ENCODE measurements around the gene FBN1.

The FBN1 gene

DNA sequence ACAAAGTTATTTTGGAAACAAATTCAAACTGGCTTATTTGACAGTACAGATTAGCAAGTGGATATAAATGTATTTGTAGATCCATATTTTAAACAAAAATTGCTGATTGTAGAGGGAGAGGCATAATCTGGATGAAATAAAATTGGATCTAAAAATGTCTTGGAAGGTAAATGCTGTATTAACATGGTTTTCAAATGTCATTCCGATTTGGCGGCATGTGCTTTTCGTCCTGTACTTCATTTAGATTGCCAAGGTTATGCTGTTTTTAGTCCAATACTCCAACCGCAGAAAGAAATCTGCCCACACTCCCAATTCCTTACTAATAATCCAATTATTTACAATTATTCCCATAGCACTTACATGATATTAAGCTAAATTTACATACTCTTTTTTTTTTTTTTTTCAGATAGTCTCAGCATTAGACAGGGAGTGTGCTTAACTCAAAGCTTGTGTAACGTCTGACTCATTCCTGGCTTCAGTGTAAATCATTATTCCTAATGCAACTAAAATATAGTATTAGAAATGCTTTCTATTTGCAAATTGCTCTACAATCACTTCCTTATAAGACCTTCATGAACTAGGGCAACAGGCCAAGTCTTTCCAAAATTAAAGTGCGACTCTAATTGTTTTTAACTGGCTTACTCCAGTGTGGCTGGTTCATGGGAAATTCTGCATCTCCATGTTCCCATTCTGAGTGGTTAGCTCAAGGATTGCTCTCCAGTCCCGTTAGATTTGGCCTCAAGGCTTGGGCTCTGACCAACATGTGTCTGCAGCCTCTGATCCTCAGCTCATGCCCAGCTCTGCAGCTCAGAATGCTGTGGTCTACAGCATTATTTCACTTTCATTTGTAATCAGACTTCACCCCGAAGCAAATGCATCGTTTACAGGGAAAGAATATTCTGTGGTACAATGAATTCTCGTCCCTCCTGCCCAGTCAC lies 103.9 kb downstream of the FBN1 start:
- Histone ChIP-seq H4K8ac (ENCODE audit: low read depth, low read length) (no peak overlapping the region), H2BK5ac (ENCODE audit: low read length) (no peak overlapping the region), H2BK15ac (ENCODE audit: low read length) (no peak overlapping the region), H3K27me3 (ENCODE audit: control insufficient read depth in 3 of 3, insufficient read depth in 3 of 3, low read depth in 1 of 3, low read length in 3 of 3) (no peaks in the 10 kb centered on the region), H3K27ac (replicated peaks; ENCODE audit: low read length) (no peak overlapping the region), H3K9me3 (replicated peaks in 1 of 2; ENCODE audit: control insufficient read depth in 2 of 2, insufficient read depth in 1 of 2, low read depth in 1 of 2, low read length in 2 of 2) (no peaks in the 10 kb centered on the region), H3K36me3 (replicated peaks in 1 of 2; ENCODE audit: control insufficient read depth in 2 of 2, insufficient read depth in 2 of 2, low read length in 2 of 2) (no peaks in the 10 kb centered on the region), H3K9ac (ENCODE audit: low read depth, low read length, poor library complexity) (no peak overlapping the region), H2BK120ac (ENCODE audit: low read depth, low read length) (no peak overlapping the region), H2BK12ac (ENCODE audit: low read length) (no peak overlapping the region), H3K14ac (ENCODE audit: low read length) (no peak overlapping the region), H3K4me2 (ENCODE audit: insufficient read depth, low read length, poor library complexity, severe bottlenecking) (no peak overlapping the region), H3K18ac (ENCODE audit: low read length) (no peak overlapping the region), H3K4me1 (ENCODE audit: control insufficient read depth in 2 of 2, insufficient read depth in 1 of 2, low read depth in 1 of 2, low read length in 2 of 2) (peaks cover 0 to 2% of the 10 kb centered on the region in 2 donors), H3K23ac (ENCODE audit: low read depth, low read length, poor library complexity) (no peak overlapping the region), H3K4me3 (ENCODE audit: low read length in 2 of 2) (no peak overlapping the region), H4K91ac (ENCODE audit: low read depth, low read length, poor library complexity) (no peak overlapping the region), H3K79me1 (ENCODE audit: low read depth, low read length) (no peaks in the 10 kb centered on the region), H2AFZ (ENCODE audit: low read length) (no peak overlapping the region), H3K4ac (ENCODE audit: low read length) (no peak overlapping the region), H2AK5ac (ENCODE audit: low read depth, low read length) (no peak overlapping the region)
- DNase-seq (ENCODE audit: low spot score), result no peak
- no CpG with 5 or more reads among the region's 10 CpGs for WGBS, 2 donors (ENCODE audit: extremely low coverage in 2 of 2, insufficient read length in 2 of 2, insufficient replicate concordance in 1 of 2)

DNA sequence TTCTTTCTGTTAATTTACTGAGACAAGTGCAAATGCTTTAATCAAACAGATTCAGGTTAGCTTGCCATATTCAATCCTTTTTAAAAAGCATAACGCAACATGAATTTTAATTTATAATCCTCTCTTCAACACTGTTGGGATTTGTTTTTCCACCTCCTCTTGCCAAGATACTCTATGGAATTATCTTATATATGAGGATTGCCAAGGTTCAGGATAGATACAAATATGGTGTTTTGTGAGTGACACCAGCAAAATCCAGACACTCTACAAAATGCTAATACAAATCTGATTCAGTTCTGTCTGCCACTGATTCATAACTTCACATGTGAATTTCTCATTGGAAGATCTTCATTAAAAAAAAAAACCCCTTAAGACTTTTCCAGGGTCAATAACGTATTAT lies 104.8 kb downstream of the FBN1 start:
- H2AK5ac ChIP-seq (ENCODE audit: low read depth, low read length), result no peak overlapping the region
- no peak overlapping the region for H3K4ac ChIP-seq (ENCODE audit: low read length)
- peaks cover 0 to 2% of the 10 kb centered on the region in 2 donors for H3K4me1 ChIP-seq (ENCODE audit: control insufficient read depth in 2 of 2, insufficient read depth in 1 of 2, low read depth in 1 of 2, low read length in 2 of 2)
- no peak overlapping the region for H3K18ac ChIP-seq (ENCODE audit: low read length)
- H2BK5ac ChIP-seq (ENCODE audit: low read length), result no peak overlapping the region
- DNase-seq (ENCODE audit: low spot score), result no peak
- no peak overlapping the region for H2BK12ac ChIP-seq (ENCODE audit: low read length)
- no peak overlapping the region for H3K4me2 ChIP-seq (ENCODE audit: insufficient read depth, low read length, poor library complexity, severe bottlenecking)
- H3K79me1 ChIP-seq (ENCODE audit: low read depth, low read length), result no peaks in the 10 kb centered on the region
- H3K27ac ChIP-seq (replicated peaks; ENCODE audit: low read length), result no peak overlapping the region
- H3K23ac ChIP-seq (ENCODE audit: low read depth, low read length, poor library complexity), result no peak overlapping the region
- no peak overlapping the region for H3K14ac ChIP-seq (ENCODE audit: low read length)
- no peak overlapping the region for H3K4me3 ChIP-seq (ENCODE audit: low read length in 2 of 2)
- no peak overlapping the region for H3K9ac ChIP-seq (ENCODE audit: low read depth, low read length, poor library complexity)
- no peaks in the 10 kb centered on the region for H3K36me3 ChIP-seq (replicated peaks in 1 of 2; ENCODE audit: control insufficient read depth in 2 of 2, insufficient read depth in 2 of 2, low read length in 2 of 2)
- H2AFZ ChIP-seq (ENCODE audit: low read length), result no peak overlapping the region
- H2BK15ac ChIP-seq (ENCODE audit: low read length), result no peak overlapping the region
- no CpG with 5 or more reads among the region's 2 CpGs for WGBS, 2 donors (ENCODE audit: extremely low coverage in 2 of 2, insufficient read length in 2 of 2, insufficient replicate concordance in 1 of 2)
- no peak overlapping the region for H4K8ac ChIP-seq (ENCODE audit: low read depth, low read length)
- no peak overlapping the region for H2BK120ac ChIP-seq (ENCODE audit: low read depth, low read length)
- no peak overlapping the region for H4K91ac ChIP-seq (ENCODE audit: low read depth, low read length, poor library complexity)
- no peaks in the 10 kb centered on the region for H3K27me3 ChIP-seq (ENCODE audit: control insufficient read depth in 3 of 3, insufficient read depth in 3 of 3, low read depth in 1 of 3, low read length in 3 of 3)
- no peaks in the 10 kb centered on the region for H3K9me3 ChIP-seq (replicated peaks in 1 of 2; ENCODE audit: control insufficient read depth in 2 of 2, insufficient read depth in 1 of 2, low read depth in 1 of 2, low read length in 2 of 2)

DNA sequence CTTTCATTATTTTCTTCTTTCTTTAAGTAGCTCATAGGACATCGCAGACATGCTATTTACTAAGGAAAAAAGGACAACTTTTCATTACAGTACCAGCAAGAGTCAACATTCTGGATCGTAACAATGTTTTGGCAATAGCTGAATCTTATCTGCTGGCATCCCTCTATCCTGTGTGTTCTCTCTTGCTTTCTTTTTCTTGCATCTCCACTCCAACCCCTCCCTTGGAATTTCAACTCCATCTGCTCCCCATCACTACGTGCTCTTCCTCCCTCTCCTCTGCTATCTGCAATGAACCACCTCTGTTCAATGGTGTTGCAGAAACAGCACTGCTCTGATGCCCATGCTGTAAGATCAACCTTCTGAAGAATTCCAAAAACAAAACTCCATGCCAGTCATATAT lies 106.6 kb downstream of the FBN1 start:
- no peak overlapping the region for H3K27ac ChIP-seq (replicated peaks; ENCODE audit: low read length)
- H2BK120ac ChIP-seq (ENCODE audit: low read depth, low read length), result no peak overlapping the region
- H2BK15ac ChIP-seq (ENCODE audit: low read length), result no peak overlapping the region
- no peak overlapping the region for H4K91ac ChIP-seq (ENCODE audit: low read depth, low read length, poor library complexity)
- H3K4ac ChIP-seq (ENCODE audit: low read length), result no peak overlapping the region
- no peaks in the 10 kb centered on the region for H3K79me1 ChIP-seq (ENCODE audit: low read depth, low read length)
- H3K4me2 ChIP-seq (ENCODE audit: insufficient read depth, low read length, poor library complexity, severe bottlenecking), result no peak overlapping the region
- no peak overlapping the region for H2BK12ac ChIP-seq (ENCODE audit: low read length)
- no peak overlapping the region for H3K4me3 ChIP-seq (ENCODE audit: low read length in 2 of 2)
- H3K4me1 ChIP-seq (ENCODE audit: control insufficient read depth in 2 of 2, insufficient read depth in 1 of 2, low read depth in 1 of 2, low read length in 2 of 2), result peaks cover 0 to 2% of the 10 kb centered on the region in 2 donors
- no peak overlapping the region for H2BK5ac ChIP-seq (ENCODE audit: low read length)
- H3K18ac ChIP-seq (ENCODE audit: low read length), result no peak overlapping the region
- H3K14ac ChIP-seq (ENCODE audit: low read length), result no peak overlapping the region
- no peak for DNase-seq (ENCODE audit: low spot score)
- peaks cover 0 to 1% of the 10 kb centered on the region in 2 donors for H3K36me3 ChIP-seq (replicated peaks in 1 of 2; ENCODE audit: control insufficient read depth in 2 of 2, insufficient read depth in 2 of 2, low read length in 2 of 2)
- no peak overlapping the region for H4K8ac ChIP-seq (ENCODE audit: low read depth, low read length)
- H3K23ac ChIP-seq (ENCODE audit: low read depth, low read length, poor library complexity), result no peak overlapping the region
- no peak overlapping the region for H2AK5ac ChIP-seq (ENCODE audit: low read depth, low read length)
- H3K9me3 ChIP-seq (replicated peaks in 1 of 2; ENCODE audit: control insufficient read depth in 2 of 2, insufficient read depth in 1 of 2, low read depth in 1 of 2, low read length in 2 of 2), result no peaks in the 10 kb centered on the region
- no peak overlapping the region for H2AFZ ChIP-seq (ENCODE audit: low read length)
- WGBS, 2 donors (ENCODE audit: extremely low coverage in 2 of 2, insufficient read length in 2 of 2, insufficient replicate concordance in 1 of 2), result no CpG with 5 or more reads among the region's 3 CpGs
- H3K27me3 ChIP-seq (ENCODE audit: control insufficient read depth in 3 of 3, insufficient read depth in 3 of 3, low read depth in 1 of 3, low read length in 3 of 3), result no peaks in the 10 kb centered on the region
- no peak overlapping the region for H3K9ac ChIP-seq (ENCODE audit: low read depth, low read length, poor library complexity)

DNA sequence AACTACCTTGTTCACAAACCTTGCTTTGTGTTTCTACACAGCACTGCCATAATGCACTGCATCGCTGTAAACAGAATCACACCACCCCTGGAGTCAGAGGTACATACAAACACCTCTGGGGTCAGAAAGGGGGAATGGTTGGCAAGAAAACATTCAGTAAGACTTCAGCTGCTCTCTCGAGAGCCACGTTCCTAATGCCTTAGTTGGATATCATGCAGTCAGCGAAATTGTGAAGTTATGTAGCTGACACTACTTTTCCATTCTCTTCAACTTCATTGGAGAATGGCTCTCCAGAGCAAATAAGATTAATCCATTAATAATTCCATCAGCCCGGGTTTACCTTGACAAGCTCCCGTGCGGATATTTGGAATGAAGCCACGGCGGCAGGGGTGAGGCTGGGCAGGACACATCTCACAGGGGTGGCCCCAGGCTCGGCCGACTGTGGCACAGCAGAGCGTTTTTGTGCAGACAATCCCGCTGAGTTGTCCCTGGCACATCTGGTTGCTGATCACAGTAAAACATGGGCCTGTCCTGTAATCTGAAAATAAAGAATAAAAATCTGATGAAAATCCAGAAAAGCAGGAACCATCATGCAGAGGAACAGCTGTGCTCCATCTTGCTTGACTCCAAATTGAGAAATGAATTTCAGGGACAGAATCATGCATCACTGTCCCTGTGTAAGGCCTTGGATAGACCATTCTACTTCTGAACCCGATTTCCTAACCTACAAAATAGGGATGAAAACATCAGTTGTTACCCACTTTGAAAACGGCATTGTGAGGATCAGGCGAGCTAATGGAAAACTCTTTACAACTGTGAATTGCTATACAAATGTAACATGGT lies 108.0 kb downstream of the FBN1 start:
- Histone ChIP-seq H2BK15ac (ENCODE audit: low read length) (no peak overlapping the region), H3K36me3 (replicated peaks in 1 of 2; ENCODE audit: control insufficient read depth in 2 of 2, insufficient read depth in 2 of 2, low read length in 2 of 2) (peaks cover 0 to 1% of the 10 kb centered on the region in 2 donors), H3K27ac (replicated peaks; ENCODE audit: low read length) (no peak overlapping the region), H4K91ac (ENCODE audit: low read depth, low read length, poor library complexity) (no peak overlapping the region), H2AK5ac (ENCODE audit: low read depth, low read length) (no peak overlapping the region), H2BK5ac (ENCODE audit: low read length) (no peak overlapping the region), H2BK12ac (ENCODE audit: low read length) (no peak overlapping the region), H3K79me1 (ENCODE audit: low read depth, low read length) (no peaks in the 10 kb centered on the region), H3K18ac (ENCODE audit: low read length) (no peak overlapping the region), H3K9me3 (replicated peaks in 1 of 2; ENCODE audit: control insufficient read depth in 2 of 2, insufficient read depth in 1 of 2, low read depth in 1 of 2, low read length in 2 of 2) (no peaks in the 10 kb centered on the region), H2AFZ (ENCODE audit: low read length) (no peak overlapping the region), H4K8ac (ENCODE audit: low read depth, low read length) (no peak overlapping the region), H3K4me3 (ENCODE audit: low read length in 2 of 2) (no peak overlapping the region), H3K4ac (ENCODE audit: low read length) (no peak overlapping the region), H3K23ac (ENCODE audit: low read depth, low read length, poor library complexity) (no peak overlapping the region), H3K9ac (ENCODE audit: low read depth, low read length, poor library complexity) (no peak overlapping the region), H3K27me3 (ENCODE audit: control insufficient read depth in 3 of 3, insufficient read depth in 3 of 3, low read depth in 1 of 3, low read length in 3 of 3) (no peaks in the 10 kb centered on the region), H3K4me2 (ENCODE audit: insufficient read depth, low read length, poor library complexity, severe bottlenecking) (no peak overlapping the region), H2BK120ac (ENCODE audit: low read depth, low read length) (no peak overlapping the region), H3K14ac (ENCODE audit: low read length) (no peak overlapping the region), H3K4me1 (ENCODE audit: control insufficient read depth in 2 of 2, insufficient read depth in 1 of 2, low read depth in 1 of 2, low read length in 2 of 2) (peaks cover 0 to 2% of the 10 kb centered on the region in 2 donors)
- no CpG with 5 or more reads among the region's 16 CpGs for WGBS, 2 donors (ENCODE audit: extremely low coverage in 2 of 2, insufficient read length in 2 of 2, insufficient replicate concordance in 1 of 2)
- DNase-seq (ENCODE audit: low spot score), result no peak
